HCT116 (cell line): ENCODE data around the gene OBSCN.

Experiments
- CBX3 ChIP-seq: IDR thresholded peaks from 2 replicates; pipeline ENCODE4 v1.6.1; 2012; ENCODE audit warnings: low read depth
- CEBPB ChIP-seq: IDR thresholded peaks from 2 replicates; pipeline ENCODE4 v1.6.1; 2012; ENCODE audit warnings: low read depth
- CTCF ChIP-seq, 3 experiments: fragments of 200-600 bp in 1 of 3; sonication (generic) in 1 of 3; IDR thresholded peaks in 2 of 3; conservative IDR thresholded peaks in 1 of 3; 2 replicates each; pipeline ENCODE4 v1.5.1; 2012 to 2017; ENCODE audit warnings: low read depth in 2 of 3, low read length in 2 of 3, antibody characterized with exemption in 1 of 3, borderline replicate concordance in 1 of 3, control low read depth in 1 of 3, mild to moderate bottlenecking in 1 of 3, mixed read lengths in 1 of 3, mixed run types in 1 of 3, moderate library complexity in 1 of 3; ENCODE audit not compliant: insufficient read depth in 1 of 3
- EZH2 ChIP-seq: fragments of 200-600 bp; sonication (generic); IDR thresholded peaks from 2 replicates; pipeline ENCODE4 v1.6.1; 2017; ENCODE audit warnings: antibody characterized with exemption, mixed run types
- POLR2A ChIP-seq: IDR thresholded peaks from 2 replicates; pipeline ENCODE4 v1.7.0; 2011; ENCODE audit warnings: borderline replicate concordance; ENCODE audit not compliant: insufficient read depth, insufficient read length; ENCODE audit errors: extremely low read depth
- POLR2AphosphoS5 ChIP-seq: IDR thresholded peaks from 2 replicates; pipeline ENCODE4 v1.6.1; 2011; ENCODE audit warnings: mild to moderate bottlenecking, low read depth, low read length, moderate library complexity
- SIN3A ChIP-seq: IDR thresholded peaks from 2 replicates; pipeline ENCODE4 v1.6.1; 2012; ENCODE audit warnings: low read depth
- SRF ChIP-seq: IDR thresholded peaks from 2 replicates; pipeline ENCODE4 v1.6.1; 2012; ENCODE audit warnings: low read depth
- TCF7L2 ChIP-seq: IDR thresholded peaks from 2 replicates; pipeline ENCODE4 v1.7.0; 2011; ENCODE audit warnings: borderline replicate concordance, inconsistent platforms; ENCODE audit not compliant: insufficient read depth, insufficient read length; ENCODE audit errors: extremely low read depth
- ZNF274 ChIP-seq: fragments of 200-500 bp; sonication (Bioruptor generic); IDR thresholded peaks from 2 replicates; pipeline ENCODE4 v1.6.1; 2014; ENCODE audit warnings: mild to moderate bottlenecking, low read depth, low read length, inconsistent platforms
- TF ChIP-seq, protein P1 (sequence below): IDR thresholded peaks from 2 replicates; pipeline ENCODE4 v1.6.1; 2012; ENCODE audit warnings: low read depth

GRCh38 chr1:228375578-228376261 lies 167.9 kb downstream of the OBSCN start:
- TF ChIP-seq, protein P1, sequence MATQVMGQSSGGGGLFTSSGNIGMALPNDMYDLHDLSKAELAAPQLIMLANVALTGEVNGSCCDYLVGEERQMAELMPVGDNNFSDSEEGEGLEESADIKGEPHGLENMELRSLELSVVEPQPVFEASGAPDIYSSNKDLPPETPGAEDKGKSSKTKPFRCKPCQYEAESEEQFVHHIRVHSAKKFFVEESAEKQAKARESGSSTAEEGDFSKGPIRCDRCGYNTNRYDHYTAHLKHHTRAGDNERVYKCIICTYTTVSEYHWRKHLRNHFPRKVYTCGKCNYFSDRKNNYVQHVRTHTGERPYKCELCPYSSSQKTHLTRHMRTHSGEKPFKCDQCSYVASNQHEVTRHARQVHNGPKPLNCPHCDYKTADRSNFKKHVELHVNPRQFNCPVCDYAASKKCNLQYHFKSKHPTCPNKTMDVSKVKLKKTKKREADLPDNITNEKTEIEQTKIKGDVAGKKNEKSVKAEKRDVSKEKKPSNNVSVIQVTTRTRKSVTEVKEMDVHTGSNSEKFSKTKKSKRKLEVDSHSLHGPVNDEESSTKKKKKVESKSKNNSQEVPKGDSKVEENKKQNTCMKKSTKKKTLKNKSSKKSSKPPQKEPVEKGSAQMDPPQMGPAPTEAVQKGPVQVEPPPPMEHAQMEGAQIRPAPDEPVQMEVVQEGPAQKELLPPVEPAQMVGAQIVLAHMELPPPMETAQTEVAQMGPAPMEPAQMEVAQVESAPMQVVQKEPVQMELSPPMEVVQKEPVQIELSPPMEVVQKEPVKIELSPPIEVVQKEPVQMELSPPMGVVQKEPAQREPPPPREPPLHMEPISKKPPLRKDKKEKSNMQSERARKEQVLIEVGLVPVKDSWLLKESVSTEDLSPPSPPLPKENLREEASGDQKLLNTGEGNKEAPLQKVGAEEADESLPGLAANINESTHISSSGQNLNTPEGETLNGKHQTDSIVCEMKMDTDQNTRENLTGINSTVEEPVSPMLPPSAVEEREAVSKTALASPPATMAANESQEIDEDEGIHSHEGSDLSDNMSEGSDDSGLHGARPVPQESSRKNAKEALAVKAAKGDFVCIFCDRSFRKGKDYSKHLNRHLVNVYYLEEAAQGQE, result no peak
- TF ChIP-seq CTCF (IDR thresholded peaks at IDR 0.05 in 2 of 3, conservative IDR thresholded peaks at IDR 0.05 in 1 of 3; ENCODE audit: borderline replicate concordance in 1 of 3, insufficient read depth in 1 of 3, low read depth in 2 of 3, low read length in 2 of 3) (no peak), SIN3A (no peak), SRF (no peak), TCF7L2 (no peak), CEBPB (no peak), EZH2 (no peak), ZNF274 (no peak), POLR2A (no peak), CBX3 (no peak), POLR2AphosphoS5 (no peak)
